Measurements from ENCODE around the gene VWA5A. TPM values are rescaled to one million over a fixed set of nuclear protein-coding genes. Genes with fewer than 3 reads are reported as not detected.

The VWA5A gene
- polyA plus RNA-seq, 1 experiment: 7.1 TPM

GRCh38 chr11:124075841-124076651 is 39.2 kb upstream of the VWA5A start:
- Histone ChIP-seq H3K4me3 (ENCODE audit: low read depth, low read length) (peak overlapping the region; percentile 36), H3K36me3 (ENCODE audit: control insufficient read depth, insufficient read depth, low read length) (no peaks in the 10 kb centered on the region), H3K27me3 (ENCODE audit: control insufficient read depth, insufficient read depth, low read length) (peaks cover 6% of the 10 kb centered on the region)
- no peak for DNase-seq (ENCODE audit: low read depth)
- CTCF ChIA-PET: interaction anchor here (3.4 kb wide), 1 partner anchor 118 kb away, joined by 25 read pairs; no protein-coding TSS in a partner anchor
- TF ChIP-seq CTCF (IDR thresholded peaks at IDR 0.05; ENCODE audit: insufficient read depth, low read depth, low read length): no peak
- POLR2A ChIA-PET: no interaction called here

- TF ChIP-seq CTCF (IDR thresholded peaks at IDR 0.05; ENCODE audit: insufficient read depth, low read depth, low read length): no peak
- Histone ChIP-seq H3K27me3 (ENCODE audit: control insufficient read depth, insufficient read depth, low read length) (peaks cover 6% of the 10 kb centered on the region), H3K36me3 (ENCODE audit: control insufficient read depth, insufficient read depth, low read length) (no peaks in the 10 kb centered on the region), H3K4me3 (ENCODE audit: low read depth, low read length) (no peak overlapping the region)
- ChIA-PET CTCF (no interaction called here), POLR2A (no interaction called here)
- DNase-seq (ENCODE audit: low read depth): no peak
Observed at GRCh38 chr11:124077266-124077665, 38.0 kb upstream of the VWA5A start.

- no peak for TF ChIP-seq CTCF (IDR thresholded peaks at IDR 0.05; ENCODE audit: insufficient read depth, low read depth, low read length)
- ChIA-PET CTCF (interaction anchor here (1.8 kb wide), 1 partner anchor 116 kb away, joined by 6 read pairs; no protein-coding TSS in a partner anchor), POLR2A (no interaction called here)
- no peak for DNase-seq (ENCODE audit: low read depth)
- H3K4me3 ChIP-seq (ENCODE audit: low read depth, low read length): no peak overlapping the region
- H3K27me3 ChIP-seq (ENCODE audit: control insufficient read depth, insufficient read depth, low read length): peaks cover 6% of the 10 kb centered on the region
- no peaks in the 10 kb centered on the region for H3K36me3 ChIP-seq (ENCODE audit: control insufficient read depth, insufficient read depth, low read length)
Observed at GRCh38 chr11:124078591-124078990, 36.7 kb upstream of the VWA5A start.

- no peaks in the 10 kb centered on the region for H3K36me3 ChIP-seq (ENCODE audit: control insufficient read depth, insufficient read depth, low read length)
- H3K27me3 ChIP-seq (ENCODE audit: control insufficient read depth, insufficient read depth, low read length): peaks cover 6% of the 10 kb centered on the region
- CTCF ChIA-PET: interaction anchor here (0.6 to 1.8 kb wide), 3 partner anchors 8 to 363 kb away, joined by 3 to 6 read pairs (median 5); no protein-coding TSS in a partner anchor
- no peak for DNase-seq (ENCODE audit: low read depth)
- TF ChIP-seq CTCF (IDR thresholded peaks at IDR 0.05; ENCODE audit: insufficient read depth, low read depth, low read length): no peak
- H3K4me3 ChIP-seq (ENCODE audit: low read depth, low read length): no peak overlapping the region
- POLR2A ChIA-PET: no interaction called here
Observed at GRCh38 chr11:124079631-124080326, 35.5 kb upstream of the VWA5A start.

- Histone ChIP-seq H3K4me3 (ENCODE audit: low read depth, low read length) (no peak overlapping the region), H3K27me3 (ENCODE audit: control insufficient read depth, insufficient read depth, low read length) (peaks cover 4% of the 10 kb centered on the region), H3K36me3 (ENCODE audit: control insufficient read depth, insufficient read depth, low read length) (no peaks in the 10 kb centered on the region)
- no peak for DNase-seq (ENCODE audit: low read depth)
- ChIA-PET POLR2A (no interaction called here), CTCF (interaction anchor here (0.6 to 1.7 kb wide), 2 partner anchors 9 to 364 kb away, joined by 3 to 5 read pairs; no protein-coding TSS in a partner anchor)
- no peak for TF ChIP-seq CTCF (IDR thresholded peaks at IDR 0.05; ENCODE audit: insufficient read depth, low read depth, low read length)
Observed at GRCh38 chr11:124080327-124081001, 34.8 kb upstream of the VWA5A start.
